ENCODE measurements around the gene RGS3.

DNA sequence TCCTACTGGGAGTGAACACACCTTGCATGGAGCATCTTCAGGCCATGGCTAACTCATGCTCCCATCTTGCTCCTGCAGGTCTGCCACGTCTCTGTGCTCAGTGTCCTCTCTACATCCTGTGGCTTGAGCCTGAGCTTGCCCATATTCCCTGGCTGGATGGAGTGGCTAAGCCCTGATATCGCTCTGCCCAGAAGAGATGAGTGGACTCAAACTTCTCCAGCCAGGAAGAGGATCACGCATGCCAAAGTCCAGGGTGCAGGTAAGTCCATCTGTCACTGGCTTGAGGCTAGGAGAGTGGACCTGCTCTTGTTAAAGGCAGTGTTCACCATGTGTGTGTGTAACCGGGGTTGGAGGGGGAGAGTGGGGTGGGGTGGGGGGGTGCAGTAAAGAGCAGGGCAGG is 1.6 kb upstream of the RGS3 start:
- TF ChIP-seq EZH2 (IDR thresholded peaks at IDR 0.05; ENCODE audit: insufficient read depth, poor library complexity, severe bottlenecking), result no peak
- TF ChIP-seq EZH2phosphoT487 (IDR thresholded peaks at IDR 0.05; ENCODE audit: insufficient read depth, low read depth), result no peak

Data from GM23248 (cell line).